EH (cell line): ENCODE measurements around the gene UFC1.

Experiments used
- DNase-seq: peaks from one replicate; pipeline ENCODE4 v3.0.0-alpha.2; 2015; ENCODE audit warnings: low read depth

UFC1 gene

GRCh38 chr1:161193561-161194235 is 39.9 kb downstream of the UFC1 start:
- DNase-seq = no peak

- no peak for DNase-seq
These were observed 41.4 kb downstream of the UFC1 start for GRCh38 chr1:161195171-161195570.

- DNase-seq = no peak
These were observed 42.3 kb downstream of the UFC1 start for GRCh38 chr1:161196111-161196510.

- DNase-seq = peak; percentile 95
These were observed 43.0 kb downstream of the UFC1 start for GRCh38 chr1:161196521-161197451.

GRCh38 chr1:161197560-161198193 is 43.9 kb downstream of the UFC1 start:
- no peak for DNase-seq

GRCh38 chr1:161198194-161198896 is 44.6 kb downstream of the UFC1 start:
- peak; percentile 69 for DNase-seq

GRCh38 chr1:161198897-161199431 is 45.2 kb downstream of the UFC1 start, which contains the start of gene ADAMTS4:
Gene ADAMTS4 (minus strand): TSS chr1:161199054. CDS start chr1:161198627, 427 bp downstream.
- DNase-seq = peak; percentile 95

GRCh38 chr1:161199506-161200139 is 45.8 kb downstream of the UFC1 start:
- no peak for DNase-seq

GRCh38 chr1:161200421-161200991 is 46.7 kb downstream of the UFC1 start:
- DNase-seq = no peak

GRCh38 chr1:161200992-161201835 is 47.4 kb downstream of the UFC1 start:
- peak; percentile 88 for DNase-seq

GRCh38 chr1:161201836-161202712 is 48.3 kb downstream of the UFC1 start, which contains the start of gene NDUFS2:
Gene NDUFS2 (plus strand): TSS chr1:161202367. CDS start chr1:161202386, 19 bp downstream.
- DNase-seq = peak; percentile 99

GRCh38 chr1:161206411-161207140 is 52.8 kb downstream of the UFC1 start:
- no peak for DNase-seq

GRCh38 chr1:161207173-161207572 is 53.4 kb downstream of the UFC1 start:
- no peak for DNase-seq
